Osteoblast (primary cell): Measurements from ENCODE around the gene LRRC34. TPM values are rescaled to one million over a fixed set of nuclear protein-coding genes. Genes with fewer than 3 reads are reported as not detected.
A peak's percentile ranks its signal among the peaks of the same experiment; 100 is the strongest.

ENCODE experiments used
- DNase-seq: peaks from one replicate; pipeline ENCODE4 v3.0.0; 2011; ENCODE audit warnings: low spot score, mixed read lengths; ENCODE audit not compliant: insufficient read length; ENCODE audit errors: missing footprints
- H2AFZ ChIP-seq: 2 replicates; pipeline ENCODE4 v1.6.0; 2011; ENCODE audit warnings: mild to moderate bottlenecking, low read length
- H3K27ac ChIP-seq: 2 replicates; pipeline ENCODE4 v1.5.1; 2011; ENCODE audit warnings: mild to moderate bottlenecking, low read depth, low read length, moderate library complexity
- H3K27me3 ChIP-seq: 2 replicates; pipeline ENCODE4 v1.6.0; 2012; ENCODE audit warnings: mild to moderate bottlenecking, control low read depth, inconsistent platforms, low read length, moderate library complexity; ENCODE audit not compliant: insufficient read depth
- H3K36me3 ChIP-seq: 2 replicates; pipeline ENCODE4 v1.5.1; 2011; ENCODE audit warnings: mild to moderate bottlenecking, low read length, control low read depth, moderate library complexity; ENCODE audit not compliant: insufficient read depth
- H3K4me1 ChIP-seq: 2 replicates; pipeline ENCODE4 v1.5.1; 2011; ENCODE audit warnings: mild to moderate bottlenecking, low read length, control low read depth, moderate library complexity; ENCODE audit not compliant: insufficient read depth
- H3K4me2 ChIP-seq: 2 replicates; pipeline ENCODE4 v1.6.0; 2011; ENCODE audit warnings: mild to moderate bottlenecking, low read length; ENCODE audit not compliant: insufficient read depth
- H3K4me3 ChIP-seq: fragments of 200-600 bp; sonication (generic); 3 replicates; pipeline ENCODE4 v1.5.1; 2012; ENCODE audit warnings: mild to moderate bottlenecking, low read length, inconsistent platforms; ENCODE audit not compliant: insufficient read depth
- H3K79me2 ChIP-seq: 2 replicates; pipeline ENCODE4 v1.6.0; 2012; ENCODE audit warnings: mild to moderate bottlenecking, low read length, control low read depth, inconsistent platforms; ENCODE audit not compliant: insufficient read depth
- H3K9me3 ChIP-seq: 2 replicates; pipeline ENCODE4 v1.5.1; 2011; ENCODE audit warnings: low read depth, low read length, control low read depth
- H4K20me1 ChIP-seq: 2 replicates; pipeline ENCODE4 v1.6.0; 2012; ENCODE audit warnings: mild to moderate bottlenecking, low read length, control low read depth; ENCODE audit not compliant: insufficient read depth
- CTCF ChIP-seq: IDR thresholded peaks from 2 replicates; pipeline ENCODE4 v1.5.1; 2011; ENCODE audit warnings: mild to moderate bottlenecking, low read depth, low read length, moderate library complexity; ENCODE audit errors: extremely low read depth
- total RNA-seq: library from RNA; depleted of rRNA; stranded (reverse); fragments of >200 nt; gene quantifications from 2 replicates; pipeline ENCODE4 v1.2.3, GENCODE V29; 2012

Gene LRRC34
- total RNA-seq, 1 donor: 2.2 TPM

GRCh38 chr3:169836078-169836941 is 23.6 kb upstream of the LRRC34 start:
- Histone ChIP-seq H3K9me3 (no peaks in the 10 kb centered on the region), H2AFZ (peak overlapping the region; percentile 67), H3K79me2 (no peaks in the 10 kb centered on the region), H3K4me2 (no peak overlapping the region), H3K4me1 (peaks cover 5% of the 10 kb centered on the region), H3K36me3 (no peaks in the 10 kb centered on the region), H4K20me1 (no peaks in the 10 kb centered on the region), H3K27ac (no peak overlapping the region), H3K4me3 (no peak overlapping the region), H3K27me3 (no peaks in the 10 kb centered on the region)
- TF ChIP-seq CTCF: no peak
- DNase-seq: no peak

- Histone ChIP-seq H3K36me3 (no peaks in the 10 kb centered on the region), H3K4me2 (no peak overlapping the region), H3K9me3 (no peaks in the 10 kb centered on the region), H2AFZ (peak overlapping the region; percentile 34), H3K27ac (no peak overlapping the region), H3K79me2 (no peaks in the 10 kb centered on the region), H3K4me1 (peaks cover 5% of the 10 kb centered on the region), H3K27me3 (no peaks in the 10 kb centered on the region), H4K20me1 (no peaks in the 10 kb centered on the region), H3K4me3 (no peak overlapping the region)
- DNase-seq: no peak
- TF ChIP-seq CTCF: no peak
These were observed 22.8 kb upstream of the LRRC34 start for GRCh38 chr3:169835533-169835932.

- no peak for DNase-seq
These were observed 15.0 kb upstream of the LRRC34 start for GRCh38 chr3:169827712-169828111.

More at GRCh38 chr3:169827712-169828111, 15.0 kb upstream of the LRRC34 start:
- no peaks in the 10 kb centered on the region for H4K20me1 ChIP-seq
- no peak overlapping the region for H3K27ac ChIP-seq
- H3K4me3 ChIP-seq: no peak overlapping the region
- H3K9me3 ChIP-seq: no peaks in the 10 kb centered on the region
- TF ChIP-seq CTCF: no peak
- H3K4me1 ChIP-seq: no peaks in the 10 kb centered on the region
- no peaks in the 10 kb centered on the region for H3K27me3 ChIP-seq
- no peaks in the 10 kb centered on the region for H3K36me3 ChIP-seq
- no peak overlapping the region for H3K4me2 ChIP-seq
- no peaks in the 10 kb centered on the region for H3K79me2 ChIP-seq
- H2AFZ ChIP-seq: no peak overlapping the region
